Stimulated activated naive CD8-positive, alpha-beta T cell treated with anti-CD3 and anti-CD28 coated beads, Interleukin-15, amount 100 ng/mL, for 72 hours (primary cell): ENCODE data around the gene SMAD3.

Experiments used
- ATAC-seq: fragments of 150-1000 bp; cut with Tn5 transposase; 2 replicates; pipeline ENCODE4 v1.10.0; 2021; ENCODE audit warnings: mild to moderate bottlenecking, moderate library complexity
- DNase-seq, 2 donors: peaks; one replicate each; pipeline ENCODE4 v3.0.0; 2021 to 2022
- H3K27ac Mint-ChIP-seq, 2 donors: one replicate each; pipeline ENCODE4 v1.8.0; 2022; ENCODE audit warnings: mild to moderate bottlenecking in 2 of 2, mixed read lengths in 2 of 2, moderate library complexity in 2 of 2
- H3K27me3 Mint-ChIP-seq: one replicate; pipeline ENCODE4 v1.8.0; 2022; ENCODE audit warnings: mixed read lengths
- H3K4me1 Mint-ChIP-seq: one replicate; pipeline ENCODE4 v1.8.0; 2022; ENCODE audit warnings: mild to moderate bottlenecking, mixed read lengths
- H3K4me3 Mint-ChIP-seq, 2 donors: one replicate each; pipeline ENCODE4 v1.8.0; 2022; ENCODE audit warnings: mild to moderate bottlenecking in 2 of 2, mixed read lengths in 2 of 2, moderate library complexity in 1 of 2
- H3K9me3 Mint-ChIP-seq, 2 donors: one replicate each; pipeline ENCODE4 v1.8.0; 2022; ENCODE audit warnings: mixed read lengths in 2 of 2

The SMAD3 gene

GRCh38 chr15:67202991-67203390 is 137.6 kb downstream of the SMAD3 start:
- H3K9me3 Mint-ChIP-seq = no peaks in the 10 kb centered on the region
- H3K27me3 Mint-ChIP-seq = no peaks in the 10 kb centered on the region
- ATAC-seq = no peak
- no peak for DNase-seq
- no peak overlapping the region for H3K4me3 Mint-ChIP-seq
- H3K4me1 Mint-ChIP-seq = peaks cover 7% of the 10 kb centered on the region
- no peak overlapping the region for H3K27ac Mint-ChIP-seq

GRCh38 chr15:67207555-67208207 is 142.3 kb downstream of the SMAD3 start:
- no peaks in the 10 kb centered on the region for H3K4me1 Mint-ChIP-seq
- DNase-seq (no peak), ATAC-seq (no peak)
- H3K27ac Mint-ChIP-seq = no peak overlapping the region
- H3K27me3 Mint-ChIP-seq = no peaks in the 10 kb centered on the region
- H3K4me3 Mint-ChIP-seq = no peak overlapping the region
- H3K9me3 Mint-ChIP-seq = no peaks in the 10 kb centered on the region

- H3K4me3 Mint-ChIP-seq = no peak overlapping the region
- no peak overlapping the region for H3K27ac Mint-ChIP-seq
- ATAC-seq (no peak), DNase-seq (no peak)
- H3K9me3 Mint-ChIP-seq = no peaks in the 10 kb centered on the region
- H3K27me3 Mint-ChIP-seq = no peaks in the 10 kb centered on the region
- H3K4me1 Mint-ChIP-seq = no peaks in the 10 kb centered on the region
Observed at GRCh38 chr15:67208396-67208795, 143.0 kb downstream of the SMAD3 start.

GRCh38 chr15:67210555-67211168 is 145.3 kb downstream of the SMAD3 start:
- H3K27ac Mint-ChIP-seq = peak overlapping the region in 1 of 2 donors; percentile 12
- no peaks in the 10 kb centered on the region for H3K4me1 Mint-ChIP-seq
- H3K4me3 Mint-ChIP-seq = no peak overlapping the region
- DNase-seq (no peak), ATAC-seq (no peak)
- H3K9me3 Mint-ChIP-seq = no peaks in the 10 kb centered on the region
- no peaks in the 10 kb centered on the region for H3K27me3 Mint-ChIP-seq

- Mint-ChIP-seq H3K4me3 (no peak overlapping the region), H3K9me3 (no peaks in the 10 kb centered on the region), H3K4me1 (no peaks in the 10 kb centered on the region), H3K27me3 (no peaks in the 10 kb centered on the region), H3K27ac (no peak overlapping the region)
- ATAC-seq (no peak), DNase-seq (no peak)
Observed at GRCh38 chr15:67212684-67213367, 147.4 kb downstream of the SMAD3 start.

GRCh38 chr15:67215102-67215501 is 149.7 kb downstream of the SMAD3 start:
- H3K4me3 Mint-ChIP-seq = no peak overlapping the region
- DNase-seq (no peak), ATAC-seq (no peak)
- no peaks in the 10 kb centered on the region for H3K27me3 Mint-ChIP-seq
- no peaks in the 10 kb centered on the region for H3K4me1 Mint-ChIP-seq
- H3K9me3 Mint-ChIP-seq = no peaks in the 10 kb centered on the region
- no peak overlapping the region for H3K27ac Mint-ChIP-seq

GRCh38 chr15:67216859-67217258 is 151.5 kb downstream of the SMAD3 start:
- H3K4me1 Mint-ChIP-seq = no peaks in the 10 kb centered on the region
- H3K27ac Mint-ChIP-seq = peak overlapping the region in 1 of 2 donors; percentile 5
- no peak for DNase-seq
- no peak for ATAC-seq
- H3K4me3 Mint-ChIP-seq = no peak overlapping the region
- H3K9me3 Mint-ChIP-seq = no peaks in the 10 kb centered on the region
- no peaks in the 10 kb centered on the region for H3K27me3 Mint-ChIP-seq

GRCh38 chr15:67218428-67218827 is 153.0 kb downstream of the SMAD3 start:
- DNase-seq (no peak), ATAC-seq (no peak)
- H3K27me3 Mint-ChIP-seq = no peaks in the 10 kb centered on the region
- H3K4me1 Mint-ChIP-seq = no peaks in the 10 kb centered on the region
- no peak overlapping the region for H3K27ac Mint-ChIP-seq
- no peaks in the 10 kb centered on the region for H3K9me3 Mint-ChIP-seq
- H3K4me3 Mint-ChIP-seq = no peak overlapping the region

GRCh38 chr15:67219288-67219687 is 153.9 kb downstream of the SMAD3 start:
- DNase-seq (no peak), ATAC-seq (no peak)
- no peaks in the 10 kb centered on the region for H3K4me1 Mint-ChIP-seq
- H3K27me3 Mint-ChIP-seq = no peaks in the 10 kb centered on the region
- no peaks in the 10 kb centered on the region for H3K9me3 Mint-ChIP-seq
- H3K27ac Mint-ChIP-seq = no peak overlapping the region
- no peak overlapping the region for H3K4me3 Mint-ChIP-seq

GRCh38 chr15:67224889-67225288 is 159.5 kb downstream of the SMAD3 start:
- peaks cover 9% of the 10 kb centered on the region for H3K4me1 Mint-ChIP-seq
- no peak for ATAC-seq
- no peaks in the 10 kb centered on the region for H3K27me3 Mint-ChIP-seq
- no peak for DNase-seq
- H3K4me3 Mint-ChIP-seq = no peak overlapping the region
- H3K27ac Mint-ChIP-seq = no peak overlapping the region
- no peaks in the 10 kb centered on the region for H3K9me3 Mint-ChIP-seq

- ATAC-seq = no peak
- Mint-ChIP-seq H3K27ac (no peak overlapping the region), H3K4me1 (peaks cover 9% of the 10 kb centered on the region), H3K4me3 (no peak overlapping the region), H3K27me3 (no peaks in the 10 kb centered on the region), H3K9me3 (no peaks in the 10 kb centered on the region)
- no peak for DNase-seq
Observed at GRCh38 chr15:67225336-67225735, 159.9 kb downstream of the SMAD3 start.

- DNase-seq = no peak
- Mint-ChIP-seq H3K27me3 (no peaks in the 10 kb centered on the region), H3K27ac (no peak overlapping the region), H3K4me3 (no peak overlapping the region), H3K9me3 (no peaks in the 10 kb centered on the region), H3K4me1 (peaks cover 9% of the 10 kb centered on the region)
- ATAC-seq = no peak
Observed at GRCh38 chr15:67227431-67227830, 162.0 kb downstream of the SMAD3 start.

- Mint-ChIP-seq H3K27me3 (no peaks in the 10 kb centered on the region), H3K27ac (no peak overlapping the region), H3K4me1 (peaks cover 9% of the 10 kb centered on the region), H3K9me3 (no peaks in the 10 kb centered on the region), H3K4me3 (no peak overlapping the region)
- ATAC-seq = no peak
- DNase-seq = no peak
Observed at GRCh38 chr15:67227846-67228245, 162.4 kb downstream of the SMAD3 start.

- no peaks in the 10 kb centered on the region for H3K9me3 Mint-ChIP-seq
- H3K4me3 Mint-ChIP-seq = no peak overlapping the region
- H3K27ac Mint-ChIP-seq = no peak overlapping the region
Observed at GRCh38 chr15:67228286-67228685, 162.9 kb downstream of the SMAD3 start.

GRCh38 chr15:67230504-67230903 is 165.1 kb downstream of the SMAD3 start:
- Mint-ChIP-seq H3K4me3 (no peak overlapping the region), H3K9me3 (no peaks in the 10 kb centered on the region), H3K27ac (no peak overlapping the region), H3K27me3 (no peaks in the 10 kb centered on the region), H3K4me1 (peaks cover 9% of the 10 kb centered on the region)
- no peak for DNase-seq
- ATAC-seq = no peak

More at GRCh38 chr15:67228286-67228685, 162.9 kb downstream of the SMAD3 start:
- DNase-seq = no peak
- no peak for ATAC-seq
- H3K27me3 Mint-ChIP-seq = no peaks in the 10 kb centered on the region
- H3K4me1 Mint-ChIP-seq = peaks cover 9% of the 10 kb centered on the region

- Mint-ChIP-seq H3K27me3 (no peaks in the 10 kb centered on the region), H3K9me3 (no peaks in the 10 kb centered on the region), H3K4me1 (peaks cover 9% of the 10 kb centered on the region), H3K27ac (no peak overlapping the region), H3K4me3 (no peak overlapping the region)
- ATAC-seq (no peak), DNase-seq (no peak)
Observed at GRCh38 chr15:67232591-67232990, 167.2 kb downstream of the SMAD3 start.
